SH-SY5Y (cell line): ENCODE results near the gene CYBA.

Source experiments
- GATA2 ChIP-seq: IDR thresholded peaks from 2 replicates; pipeline ENCODE4 v1.6.1; 2011; ENCODE audit warnings: mild to moderate bottlenecking, low read depth, low read length
- GATA3 ChIP-seq: IDR thresholded peaks from 2 replicates; pipeline ENCODE4 v1.6.1; 2011; ENCODE audit warnings: low read depth, mild to moderate bottlenecking, low read length, moderate library complexity

DNA sequence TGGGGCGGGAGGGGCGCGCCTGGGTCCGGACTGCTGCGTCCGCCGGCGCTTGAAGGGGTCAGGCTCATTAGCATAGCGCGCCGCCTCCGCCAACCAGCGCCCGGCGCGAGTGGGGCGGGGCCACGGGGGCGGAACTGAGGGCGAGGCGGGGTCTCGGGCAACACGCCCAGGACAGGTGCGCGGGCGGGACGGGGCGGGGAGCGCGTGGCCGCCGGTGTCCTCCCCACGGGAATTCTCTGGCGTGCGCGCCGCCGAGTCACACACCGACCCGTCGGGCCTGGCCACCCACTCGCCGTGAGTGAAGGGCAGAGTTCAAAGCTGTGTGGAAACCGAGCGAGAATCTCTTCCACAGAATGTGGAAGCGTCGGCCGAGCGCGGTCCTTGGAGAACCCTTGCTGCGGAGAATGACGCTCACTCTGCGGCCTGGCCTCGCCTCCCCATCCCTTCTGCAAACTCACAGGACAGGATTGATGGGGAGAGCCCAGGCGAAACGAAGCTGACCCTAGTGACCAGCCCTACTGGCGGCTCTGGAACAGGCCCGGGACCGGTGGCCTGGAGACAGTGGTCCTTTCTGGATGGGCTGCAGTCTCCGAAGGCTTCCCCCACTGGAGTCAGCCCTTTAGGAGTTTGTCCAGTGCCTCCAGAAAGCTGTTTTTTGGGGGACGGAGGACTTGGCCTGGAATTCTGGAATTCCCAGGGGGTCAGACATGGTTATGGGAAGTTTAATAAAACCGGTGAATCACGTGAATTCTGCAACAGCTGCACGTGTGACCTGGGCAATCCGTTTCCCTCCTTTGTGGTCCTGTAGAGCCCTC is 35.8 kb upstream of the CYBA start, which contains the start of gene SNAI3:
- TF ChIP-seq GATA2 = no peak
- TF ChIP-seq GATA3 = no peak
